HK-2 (cell line): ENCODE results near the gene SYT5.
"Not testable (repeated sequence)": the region's sequence is repeated elsewhere in the genome, so short reads cannot be mapped to it uniquely, and the experiment has no call there.

ENCODE experiments used
- DNase-seq: peaks from one replicate; pipeline ENCODE4 v3.0.0-alpha.2; 2018; ENCODE audit not compliant: unreplicated experiment

The SYT5 gene

DNA sequence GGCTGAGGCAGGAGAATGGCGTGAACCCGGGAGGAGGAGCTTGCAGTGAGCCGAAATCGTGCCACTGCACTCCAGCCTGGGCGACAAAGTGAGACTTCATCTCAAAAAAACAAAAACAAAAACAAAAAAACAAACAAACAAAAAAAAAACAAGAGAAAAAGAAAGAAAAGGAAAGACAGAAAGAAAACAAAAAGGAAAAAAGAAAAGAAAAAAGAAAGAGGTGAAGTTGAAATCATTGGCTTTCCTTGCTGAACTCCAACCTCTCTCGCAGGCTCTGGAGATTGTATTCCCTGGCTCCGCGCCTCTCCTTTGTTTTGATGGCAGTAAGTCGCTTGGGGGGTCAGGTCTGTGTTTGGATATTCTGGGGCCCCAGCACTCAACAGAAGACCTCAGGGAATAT lies 7.8 kb downstream of the SYT5 start:
- not testable (repeated sequence) for DNase-seq

DNA sequence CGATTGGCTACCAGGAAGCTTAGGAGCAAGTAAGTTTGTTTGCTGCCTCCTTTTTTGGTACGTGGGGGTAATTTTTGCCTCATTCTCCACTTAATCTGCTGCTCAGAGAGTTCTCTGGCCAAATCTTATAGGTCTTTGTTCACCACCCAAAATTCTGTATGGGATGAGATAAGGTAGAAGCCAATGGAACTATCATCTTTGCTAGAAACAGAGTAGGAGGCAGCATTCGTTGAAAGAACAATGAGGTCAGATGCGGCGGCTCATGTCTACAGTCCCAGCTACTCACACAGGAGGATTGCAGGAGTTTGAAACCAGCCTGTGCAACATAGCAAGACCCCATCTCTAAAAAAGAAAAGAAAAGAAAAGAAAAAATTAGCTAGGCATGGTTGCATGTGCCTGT lies 8.6 kb downstream of the SYT5 start:
- no peak for DNase-seq

DNA sequence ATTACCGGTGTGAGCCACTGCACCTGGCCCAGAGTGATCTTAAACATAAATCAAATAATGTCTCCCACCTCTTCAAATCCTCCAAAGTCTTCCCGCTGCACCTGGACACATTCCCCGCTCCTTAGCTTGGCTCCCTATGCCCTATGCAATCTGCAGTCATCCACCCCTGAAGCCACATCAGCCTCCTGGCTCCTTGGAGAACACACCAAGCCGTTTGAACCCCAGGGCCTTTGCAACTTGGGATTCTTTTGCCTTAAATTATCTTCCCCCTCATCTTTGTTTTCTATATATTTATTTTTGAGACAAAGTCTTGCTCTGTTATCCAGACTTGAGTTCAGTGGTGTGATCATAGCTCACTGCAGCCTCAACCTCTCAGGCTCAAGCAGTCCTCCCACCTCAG lies 11.0 kb downstream of the SYT5 start:
- no peak for DNase-seq

DNA sequence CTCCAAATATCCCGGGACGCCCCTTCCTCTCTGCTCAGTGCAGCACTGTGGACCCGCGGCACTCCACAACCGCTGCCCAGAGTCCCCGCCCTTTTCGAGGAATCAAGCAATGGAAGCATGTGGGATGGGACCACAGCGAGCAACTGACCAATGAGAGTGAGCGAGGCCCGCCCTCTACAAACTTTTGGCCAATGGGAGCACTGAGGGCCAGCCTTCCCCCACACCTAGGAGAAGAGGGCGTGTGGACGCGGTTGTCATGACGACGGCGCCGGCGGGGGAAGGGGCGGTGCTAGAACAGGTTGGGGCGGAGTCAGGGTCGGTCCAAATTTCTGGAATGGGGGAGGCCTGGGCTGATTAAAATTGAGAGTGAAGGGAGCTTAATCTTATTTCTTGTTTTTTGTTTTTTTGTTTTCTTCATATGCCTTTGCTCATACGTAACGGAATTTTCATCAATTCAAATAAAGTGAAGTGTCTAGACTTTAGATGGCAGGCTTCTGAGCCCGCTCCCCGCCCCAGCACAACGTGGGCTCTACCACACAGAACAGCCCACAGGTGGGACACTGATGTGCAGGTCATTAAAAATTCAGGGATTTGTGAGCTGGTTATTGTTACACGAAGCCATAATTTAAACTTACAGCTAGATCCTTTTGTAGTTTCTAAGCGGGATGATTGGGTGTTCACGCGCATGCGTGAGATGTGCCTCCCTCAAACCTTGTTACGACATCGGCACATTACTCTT lies 13.4 kb downstream of the SYT5 start, which contains the start of gene DNAAF3:
DNAAF3 (minus strand) TSS at position 84 of the 739 bp plus-strand sequence. CDS start 200 bp downstream, outside the sequence.
- DNase-seq: peak; percentile 100

DNA sequence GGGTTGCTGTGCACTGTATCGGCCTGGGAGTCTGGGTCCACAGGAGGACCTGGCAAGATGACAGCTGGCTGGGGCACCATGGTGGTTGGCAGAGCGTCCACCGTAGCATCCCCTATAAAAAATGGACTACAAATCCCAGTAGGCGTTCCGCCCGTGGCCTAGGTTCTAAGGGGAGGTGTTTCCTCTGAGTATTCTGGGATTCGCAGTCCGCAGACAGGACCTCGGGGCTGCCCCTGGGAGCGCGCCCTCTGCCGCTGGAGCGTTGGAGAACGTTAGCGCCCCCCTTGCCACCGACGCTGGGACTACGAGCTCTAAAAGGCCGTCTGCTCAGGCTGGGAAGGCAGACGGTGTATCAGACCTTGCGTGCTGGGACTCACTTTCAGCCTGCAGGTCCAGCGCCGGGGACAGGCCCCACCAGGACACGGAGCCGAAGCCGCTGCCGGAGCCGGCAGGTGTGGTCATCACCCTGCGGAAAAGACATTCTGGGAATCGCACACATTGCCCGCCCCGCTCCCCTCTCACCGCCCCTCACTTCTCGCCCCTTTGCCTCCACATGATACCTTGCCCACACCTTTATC lies 14.0 kb downstream of the SYT5 start:
- DNase-seq: peak; percentile 85

DNA sequence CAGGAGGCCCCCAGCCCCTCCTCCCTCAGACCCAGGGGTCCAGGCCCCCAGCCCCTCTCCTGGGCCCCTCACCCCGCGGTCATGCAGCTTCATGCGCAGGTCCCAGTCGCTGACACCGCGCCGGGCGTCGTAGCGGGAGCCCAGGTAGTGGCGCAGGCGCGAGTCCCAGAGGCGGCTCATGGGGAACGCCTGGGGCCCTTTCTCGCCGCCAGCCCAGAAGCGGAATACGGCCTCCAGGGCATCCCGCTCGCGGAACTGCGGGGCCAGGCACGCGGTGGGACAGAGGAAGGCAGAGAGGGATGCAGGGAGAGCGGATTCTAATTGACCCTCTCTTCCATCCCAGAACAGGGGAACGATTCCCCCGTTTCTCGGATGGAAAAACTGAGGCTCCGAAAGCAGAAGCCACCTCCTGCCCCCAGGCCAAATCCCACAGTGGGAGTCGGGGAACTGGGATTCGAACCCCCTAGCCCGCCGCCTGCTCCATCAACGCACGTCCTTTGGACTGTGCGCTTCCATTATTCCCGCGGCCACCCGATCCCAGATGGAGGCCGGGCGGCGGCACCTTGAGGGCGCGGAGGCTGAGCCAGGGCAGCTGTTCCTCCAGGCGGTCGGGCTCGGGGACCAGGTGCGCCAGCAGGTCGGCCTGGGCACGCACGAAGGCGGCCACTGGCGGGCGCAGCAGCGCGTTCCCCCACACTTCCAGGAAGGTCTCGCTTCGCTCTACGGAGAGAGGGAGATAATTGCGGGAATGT lies 18.3 kb downstream of the SYT5 start:
- no peak for DNase-seq

DNA sequence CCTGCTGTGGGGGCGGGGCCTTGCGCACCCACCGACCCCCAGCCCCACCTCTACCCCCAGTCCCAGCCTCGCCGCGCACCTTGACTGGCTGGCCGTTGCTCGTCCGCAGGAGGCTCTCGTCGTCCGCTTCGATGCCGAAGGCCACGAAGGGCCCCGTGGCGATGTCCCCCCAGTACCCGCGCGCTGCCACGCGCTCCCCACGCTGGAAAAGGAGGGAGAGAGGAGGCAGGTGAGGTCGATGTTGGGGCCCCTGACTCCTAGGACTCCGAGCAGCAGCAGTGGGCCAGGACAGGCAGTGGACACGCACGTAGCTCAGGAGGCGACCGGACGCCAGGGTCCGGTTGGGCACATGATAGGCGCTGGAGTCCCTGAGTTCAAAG lies 19.1 kb downstream of the SYT5 start:
- DNase-seq: no peak

DNA sequence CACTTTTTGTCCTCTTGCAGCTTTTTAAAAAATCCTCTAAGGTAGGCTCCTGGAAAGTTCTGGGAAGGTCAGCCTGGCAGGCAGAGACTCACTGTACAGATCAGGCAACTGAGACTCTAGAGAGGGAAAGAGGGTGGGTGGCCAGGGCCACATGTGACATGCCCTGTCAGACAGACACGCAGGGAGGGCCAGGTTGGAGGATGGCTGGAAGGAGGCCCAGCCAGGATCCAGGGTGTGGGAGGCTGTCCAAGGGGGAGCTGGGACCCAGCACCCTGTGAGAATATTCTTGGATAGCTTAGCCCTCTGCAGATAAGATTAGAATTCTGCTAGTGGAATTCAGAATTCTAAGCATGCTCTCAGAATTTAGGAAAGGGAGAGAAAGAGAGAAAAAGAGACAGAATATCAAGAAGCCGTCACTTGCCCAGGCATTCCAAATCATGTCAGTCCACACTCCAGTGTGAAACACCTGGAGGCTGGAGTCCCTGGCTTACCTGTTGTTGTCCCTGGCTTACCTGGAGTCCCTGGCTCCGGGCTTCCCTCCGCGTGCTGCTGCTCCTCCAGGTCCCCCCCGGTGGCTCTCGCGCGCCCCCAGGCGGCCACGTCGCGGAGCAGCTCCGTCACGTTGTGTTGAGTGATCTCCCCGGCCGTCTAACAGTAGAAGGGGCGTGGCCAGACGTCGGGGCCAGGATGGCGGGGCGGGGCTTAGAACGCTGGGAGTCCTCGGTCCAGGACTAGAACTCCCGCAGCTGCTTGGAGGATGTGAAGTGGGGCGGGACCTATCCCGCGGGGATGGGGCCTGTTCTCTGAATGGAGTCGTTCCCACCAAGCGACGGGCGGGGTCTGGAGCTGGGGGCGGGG lies 19.7 kb downstream of the SYT5 start:
- peak; percentile 97 for DNase-seq

DNA sequence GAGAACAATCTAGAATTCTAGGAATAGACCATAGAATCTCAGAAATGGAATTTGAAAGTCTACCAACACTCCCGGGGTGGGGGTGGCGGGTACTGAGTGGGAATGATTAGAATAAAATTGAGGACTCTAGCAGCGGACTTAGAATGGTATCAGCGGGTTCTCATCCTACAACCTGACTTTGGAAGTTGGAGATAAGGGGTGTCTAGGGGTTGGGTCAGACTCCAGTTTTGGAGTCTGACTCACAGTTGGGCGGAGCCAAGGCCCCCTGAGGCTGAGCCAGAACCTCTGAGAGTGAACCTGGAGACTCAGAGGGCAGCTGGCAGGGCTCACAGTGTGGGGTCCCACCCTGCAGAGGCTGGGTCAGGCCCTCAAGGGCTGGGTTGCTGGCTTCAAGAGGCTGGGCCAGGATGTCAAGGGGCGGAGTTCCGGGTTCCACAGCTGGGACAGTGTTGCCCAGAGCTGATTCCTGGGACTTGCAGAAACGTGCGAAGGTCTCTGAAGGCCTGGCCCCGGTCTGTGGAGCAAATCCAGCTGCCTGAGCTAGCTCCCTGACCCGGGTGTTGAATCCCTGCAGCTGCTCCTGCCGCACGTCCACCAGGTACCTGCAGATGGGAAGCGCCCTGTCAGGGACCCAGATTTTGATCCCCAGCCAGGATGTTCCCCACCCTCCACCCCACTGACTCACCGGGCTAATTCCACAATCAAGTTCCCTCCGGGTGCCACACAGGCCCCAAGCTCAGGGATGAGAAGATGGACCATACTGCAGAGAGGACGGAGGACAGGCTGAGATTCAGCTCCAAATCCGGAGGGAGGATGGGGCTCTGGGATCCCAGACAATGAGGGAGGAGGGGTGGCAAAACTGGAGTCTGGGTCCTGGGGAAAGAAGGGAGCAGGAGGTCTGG lies 21.0 kb downstream of the SYT5 start:
- DNase-seq: no peak

DNA sequence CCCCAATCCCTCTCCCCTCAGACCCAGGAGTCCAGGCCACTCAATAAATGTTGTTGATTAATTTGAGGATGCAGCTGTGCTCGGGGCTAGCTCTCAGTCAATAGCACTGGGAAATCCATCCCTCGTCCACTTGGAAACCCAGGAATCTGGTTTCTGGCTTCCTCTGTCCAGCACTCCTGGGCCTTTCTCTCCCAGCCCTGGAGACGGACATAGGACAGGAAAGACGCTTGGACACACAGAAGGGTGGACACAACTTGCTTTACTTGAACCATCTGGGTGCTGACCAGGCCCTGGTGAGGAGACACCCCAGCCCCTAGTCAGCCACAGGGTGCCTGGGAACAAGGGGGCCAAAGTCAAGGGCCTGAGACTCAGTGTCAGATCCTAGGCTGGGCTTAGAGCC lies 21.7 kb downstream of the SYT5 start:
- no peak for DNase-seq

DNA sequence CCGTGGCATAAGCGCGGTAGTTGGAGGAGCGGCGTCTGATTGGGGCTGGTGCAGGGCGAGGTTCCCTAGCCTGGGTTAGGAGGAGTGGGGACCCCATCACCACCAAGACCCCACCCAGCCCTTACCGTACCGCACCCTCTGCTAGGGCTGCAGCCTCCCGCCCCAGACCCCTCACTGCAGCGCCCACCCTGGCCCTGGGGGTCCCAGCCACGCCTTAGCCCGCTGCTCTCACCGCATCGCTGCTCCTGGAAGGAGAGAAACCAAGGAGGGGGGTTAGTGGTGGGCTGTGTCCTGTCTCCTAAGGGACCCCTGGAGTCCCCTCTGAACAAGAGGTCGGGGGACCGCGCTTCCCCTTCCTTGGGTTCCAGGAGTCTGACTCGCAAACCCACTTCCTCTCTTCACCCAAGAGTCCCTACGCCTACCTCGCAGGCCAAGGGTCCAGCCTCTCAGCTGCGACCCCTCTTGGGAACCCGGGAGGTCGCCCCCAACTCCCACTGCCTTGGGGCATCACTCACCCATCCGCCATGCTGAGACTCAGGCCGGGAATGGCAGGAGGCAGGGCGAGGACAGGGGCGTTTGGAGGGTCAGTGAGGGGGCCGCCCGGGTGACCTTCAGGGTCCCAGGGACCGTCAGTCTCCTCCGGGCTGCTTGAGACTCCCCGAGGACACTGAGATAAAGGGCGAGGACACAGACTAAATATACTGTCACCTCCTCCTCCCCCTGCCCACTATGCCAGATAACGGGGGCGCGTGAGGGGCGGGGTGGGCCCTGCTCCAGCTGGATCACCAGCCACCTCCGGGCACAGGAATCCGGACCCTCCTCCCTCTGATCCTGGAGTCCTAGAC lies 22.8 kb downstream of the SYT5 start, which contains the start of gene TNNI3:
TNNI3 (minus strand) TSS at position 669 of the 845 bp plus-strand sequence; CDS start at position 526, 143 bp downstream.
- DNase-seq: no peak

DNA sequence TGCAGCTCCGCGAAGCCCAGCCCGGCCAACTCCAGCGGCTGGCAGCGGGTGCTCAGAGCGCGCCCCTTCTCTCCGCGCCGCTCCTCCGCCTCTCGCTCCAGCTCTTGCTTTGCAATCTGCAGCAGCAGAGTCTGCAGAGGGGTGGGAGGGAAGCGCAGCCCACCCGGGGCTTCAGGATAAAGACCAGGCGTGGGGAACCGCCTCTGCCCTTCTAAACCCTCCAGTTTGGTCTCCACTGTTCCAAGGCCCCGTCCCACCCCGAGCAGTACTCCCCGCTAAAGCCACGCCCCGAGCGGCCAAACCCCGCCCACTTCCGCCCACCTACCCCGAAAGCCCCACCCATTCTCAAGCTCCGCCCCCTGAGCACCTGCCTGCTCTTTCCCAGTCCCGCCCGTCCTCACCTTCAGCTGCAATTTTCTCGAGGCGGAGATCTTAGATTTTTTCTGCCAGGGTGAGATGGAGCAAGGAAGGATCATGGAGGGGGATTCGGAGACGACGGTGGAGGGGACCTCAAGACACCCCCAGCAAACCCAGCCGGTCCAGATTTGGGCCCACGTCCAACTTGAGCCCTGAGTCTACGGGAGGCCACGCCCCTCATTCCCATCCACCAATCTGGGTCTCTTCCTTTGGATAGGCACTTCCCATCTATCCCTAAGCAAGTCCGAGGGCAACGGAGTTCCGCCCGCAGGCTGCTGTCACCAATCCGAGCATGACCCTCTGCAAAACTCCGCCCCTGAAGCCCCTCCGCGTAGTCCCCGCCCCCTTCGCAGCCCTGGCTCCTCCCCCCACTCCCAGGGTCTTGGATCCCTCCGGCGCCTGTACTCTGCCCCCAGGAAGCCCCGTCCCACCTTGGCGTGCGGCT lies 23.7 kb downstream of the SYT5 start:
- peak; percentile 61 for DNase-seq

DNA sequence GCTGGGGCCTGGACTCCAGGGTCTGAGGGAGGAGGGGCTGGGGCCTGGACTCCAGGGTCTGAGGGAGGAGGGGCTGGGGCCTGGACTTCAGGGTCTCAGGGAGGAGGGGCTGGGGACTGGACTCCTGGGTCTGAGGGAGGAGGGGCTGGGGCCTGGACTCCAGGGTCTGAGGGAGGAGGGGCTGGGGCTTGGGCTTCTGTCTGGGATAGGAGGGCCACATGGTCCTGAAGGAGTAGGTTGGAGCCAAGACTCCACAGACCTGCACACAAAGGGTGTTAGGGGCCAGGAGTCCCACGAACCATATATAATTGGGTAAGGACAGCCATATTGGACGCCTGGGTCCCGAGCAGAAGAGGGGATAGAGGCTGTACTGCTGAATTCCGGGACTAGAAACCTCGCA lies 24.3 kb downstream of the SYT5 start:
- not testable (repeated sequence) for DNase-seq

DNA sequence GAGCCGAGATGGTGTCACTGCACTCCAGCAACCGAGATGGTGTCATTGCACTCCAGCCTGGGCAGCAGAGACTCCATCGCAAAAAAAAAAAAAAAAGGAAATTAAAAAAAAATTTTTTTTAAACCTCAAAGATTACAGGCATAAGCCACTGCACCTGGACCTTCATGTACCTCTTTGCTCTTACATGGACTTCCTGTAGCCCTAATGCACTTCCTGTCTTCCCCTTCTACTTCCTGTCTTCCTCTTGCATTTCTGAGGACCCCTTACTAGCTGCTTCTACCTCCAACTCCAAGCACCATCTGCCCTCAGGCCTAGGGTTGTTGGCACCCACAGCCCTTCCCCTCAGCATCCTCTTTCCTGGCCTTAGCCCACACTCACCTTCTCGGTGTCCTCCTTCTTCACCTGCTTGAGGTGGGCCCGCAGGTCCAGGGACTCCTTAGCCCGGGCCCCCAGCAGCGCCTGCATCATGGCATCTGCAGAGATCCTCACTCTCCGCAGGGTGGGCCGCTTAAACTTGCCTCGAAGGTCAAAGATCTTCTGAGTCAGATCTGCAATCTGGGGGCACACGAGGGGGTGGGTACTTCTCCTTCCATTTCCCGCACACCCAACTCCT lies 26.3 kb downstream of the SYT5 start:
- no peak for DNase-seq

DNA sequence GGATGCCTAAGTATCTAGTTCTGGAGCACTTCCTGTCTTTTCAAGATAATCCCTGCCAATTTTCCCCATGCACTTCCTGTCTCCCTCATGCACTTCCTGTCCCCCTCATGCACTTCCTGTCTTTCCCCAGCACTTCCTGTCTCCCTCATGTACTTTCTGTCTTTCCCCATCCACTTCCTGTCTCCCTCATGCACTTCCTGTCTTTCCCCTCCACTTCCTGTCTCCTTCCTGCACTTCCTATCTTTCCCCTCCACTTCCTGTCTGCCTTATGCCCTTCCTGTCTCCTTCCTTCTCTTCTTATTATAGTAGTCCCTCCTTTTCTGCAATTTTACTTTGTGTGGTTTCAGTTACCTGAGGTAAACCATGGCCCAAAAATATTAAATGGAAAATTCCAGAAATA lies 28.1 kb downstream of the SYT5 start:
- DNase-seq: no peak

DNA sequence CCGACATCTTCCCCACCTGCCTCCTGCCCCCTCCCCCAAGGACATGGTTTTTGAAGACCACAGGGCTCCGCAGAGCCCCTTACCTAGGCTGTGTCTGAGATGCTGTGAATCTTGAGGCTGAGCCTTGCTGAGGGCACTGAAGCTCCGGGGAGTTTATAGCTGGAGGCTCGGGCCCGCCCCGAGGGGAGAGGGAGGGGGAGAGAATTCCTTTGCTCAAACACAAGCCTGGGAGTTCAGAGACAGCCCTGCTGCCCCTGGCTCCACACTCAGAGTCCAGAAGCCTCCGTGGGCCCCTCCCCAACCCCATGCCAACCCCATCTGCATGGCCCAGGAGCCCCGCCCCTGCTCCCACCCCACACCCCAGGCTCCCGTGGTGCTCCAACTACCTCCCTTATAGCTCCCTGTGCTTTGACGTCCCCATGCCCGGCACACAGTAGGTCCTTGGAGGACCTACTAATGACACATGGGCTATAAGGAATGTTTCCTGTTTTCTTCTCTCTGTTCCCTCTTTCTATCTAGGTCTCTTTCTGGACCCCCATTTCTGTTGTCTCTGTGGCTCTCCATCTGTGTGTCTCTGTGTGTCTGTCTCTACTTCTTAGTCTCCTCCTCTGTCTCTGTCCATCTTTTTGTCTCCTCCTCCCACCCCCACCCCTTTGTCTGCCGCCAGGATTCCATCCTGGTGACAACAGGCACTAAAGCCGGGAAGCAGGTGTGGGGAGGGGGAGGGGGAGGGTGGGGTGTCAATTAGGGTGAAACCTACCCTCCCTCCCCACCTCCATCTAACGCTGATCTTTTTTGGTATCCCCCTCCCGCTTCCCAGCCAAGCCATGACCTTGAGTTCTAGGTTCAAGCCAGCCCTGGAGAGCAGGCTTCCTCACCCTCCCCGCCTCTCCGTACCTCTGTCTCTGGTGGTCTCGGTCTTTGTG lies 30.7 kb downstream of the SYT5 start, which contains the start of gene TNNT1:
TNNT1 (minus strand) TSS at position 129 of the 926 bp plus-strand sequence. CDS start 2,049 bp downstream, outside the sequence.
- DNase-seq: no peak
